Duodenal mucosa (tissue), 2 donors: ENCODE data around the gene MEIG1.
"Not testable (repeated sequence)": the region's sequence is repeated elsewhere in the genome, so short reads cannot be mapped to it uniquely, and the experiment has no call there.

Source experiments
- H3K27ac ChIP-seq: one replicate; pipeline ENCODE4 v1.7.0; 2013; ENCODE audit warnings: low read depth, low read length
- H3K27me3 ChIP-seq, 2 donors: one replicate each; pipeline ENCODE4 v1.7.0; 2013; ENCODE audit warnings: low read length in 2 of 2, control low read depth in 1 of 2; ENCODE audit not compliant: insufficient read depth in 2 of 2, control insufficient read depth in 1 of 2
- H3K36me3 ChIP-seq, 2 donors: one replicate each; pipeline ENCODE4 v1.7.0; 2013; ENCODE audit warnings: low read length in 2 of 2, control low read depth in 1 of 2; ENCODE audit not compliant: insufficient read depth in 2 of 2, control insufficient read depth in 1 of 2
- H3K4me1 ChIP-seq, 2 donors: one replicate each; pipeline ENCODE4 v1.7.0; 2013; ENCODE audit warnings: low read length in 2 of 2, control low read depth in 1 of 2; ENCODE audit not compliant: insufficient read depth in 2 of 2, control insufficient read depth in 1 of 2
- H3K4me3 ChIP-seq, 2 donors: one replicate each; pipeline ENCODE4 v1.7.0; 2013; ENCODE audit warnings: low read length in 2 of 2, low read depth in 1 of 2
- H3K9ac ChIP-seq, 2 donors: one replicate each; pipeline ENCODE4 v1.7.0; 2013; ENCODE audit warnings: low read length in 2 of 2, low read depth in 1 of 2
- H3K9me3 ChIP-seq, 2 donors: one replicate each; pipeline ENCODE4 v1.7.0; 2013; ENCODE audit warnings: low read length in 2 of 2, control low read depth in 1 of 2; ENCODE audit not compliant: control insufficient read depth in 1 of 2

Gene MEIG1

GRCh38 chr10:14954001-14954770 lies 5.0 kb upstream of the MEIG1 start, which contains the start of gene DCLRE1C:
TSS of gene DCLRE1C (minus strand) at chr10:14954096. CDS start at chr10:14954010, 86 bp downstream.
- Histone ChIP-seq H3K27ac (peak within 1 kb of the TSS; percentile 79), H3K4me1 (peaks cover 12 to 20% of the 10 kb centered on the region in 2 donors), H3K27me3 (no peaks in the 10 kb centered on the region), H3K4me3 (peak within 1 kb of the TSS; percentile 73 to 82), H3K9me3 (no peaks in the 10 kb centered on the region), H3K9ac (peak within 1 kb of the TSS; percentile 61 to 74), H3K36me3 (peaks cover under 1 to 5% of the 10 kb centered on the region in 2 donors)

GRCh38 chr10:14954934-14955333 lies 4.3 kb upstream of the MEIG1 start:
- H3K36me3 ChIP-seq: peaks cover 0 to 5% of the 10 kb centered on the region in 2 donors
- H3K9me3 ChIP-seq: no peaks in the 10 kb centered on the region
- no peak overlapping the region for H3K27ac ChIP-seq
- H3K9ac ChIP-seq: peak overlapping the region in 1 of 2 donors; percentile 74
- H3K4me1 ChIP-seq: peaks cover 12 to 20% of the 10 kb centered on the region in 2 donors
- H3K4me3 ChIP-seq: peak overlapping the region; percentile 73 to 82
- H3K27me3 ChIP-seq: no peaks in the 10 kb centered on the region

- H3K27me3 ChIP-seq: no peaks in the 10 kb centered on the region
- H3K9ac ChIP-seq: peak overlapping the region; percentile 71 to 87
- no peaks in the 10 kb centered on the region for H3K36me3 ChIP-seq
- no peaks in the 10 kb centered on the region for H3K9me3 ChIP-seq
- H3K4me3 ChIP-seq: peak overlapping the region; percentile 86 to 87
- peak overlapping the region; percentile 84 for H3K27ac ChIP-seq
- peaks cover 0 to 6% of the 10 kb centered on the region in 2 donors for H3K4me1 ChIP-seq
Measured at GRCh38 chr10:14958872-14959220, 342 bp upstream of the MEIG1 start.

- Histone ChIP-seq H3K4me1 (no peaks in the 10 kb centered on the region), H3K36me3 (no peaks in the 10 kb centered on the region), H3K4me3 (no peak overlapping the region), H3K27me3 (no peaks in the 10 kb centered on the region), H3K9me3 (no peaks in the 10 kb centered on the region), H3K27ac (no peak overlapping the region), H3K9ac (no peak overlapping the region)
Measured at GRCh38 chr10:14967897-14968296, 8.7 kb downstream of the MEIG1 start.

GRCh38 chr10:14971867-14972448 lies 12.8 kb downstream of the MEIG1 start:
- H3K27me3 ChIP-seq: no peaks in the 10 kb centered on the region
- H3K36me3 ChIP-seq: no peaks in the 10 kb centered on the region
- no peak overlapping the region for H3K4me3 ChIP-seq
- H3K4me1 ChIP-seq: no peaks in the 10 kb centered on the region
- H3K27ac ChIP-seq: no peak overlapping the region
- H3K9me3 ChIP-seq: no peaks in the 10 kb centered on the region
- H3K9ac ChIP-seq: no peak overlapping the region

GRCh38 chr10:14974153-14974998 lies 15.2 kb downstream of the MEIG1 start:
- H3K27me3 ChIP-seq, H3K4me1 ChIP-seq, H3K27ac ChIP-seq, H3K9me3 ChIP-seq, H3K9ac ChIP-seq, H3K4me3 ChIP-seq, H3K36me3 ChIP-seq: not testable (repeated sequence)

- H3K4me1 ChIP-seq: no peaks in the 10 kb centered on the region
Measured at GRCh38 chr10:14975672-14976273, 16.6 kb downstream of the MEIG1 start.

GRCh38 chr10:14982744-14983143 lies 23.6 kb downstream of the MEIG1 start:
- H3K27ac ChIP-seq: no peak overlapping the region
- no peaks in the 10 kb centered on the region for H3K36me3 ChIP-seq
- H3K9ac ChIP-seq: no peak overlapping the region
- H3K27me3 ChIP-seq: no peaks in the 10 kb centered on the region
- H3K4me1 ChIP-seq: no peaks in the 10 kb centered on the region
- no peak overlapping the region for H3K4me3 ChIP-seq
- H3K9me3 ChIP-seq: no peaks in the 10 kb centered on the region

More at GRCh38 chr10:14975672-14976273, 16.6 kb downstream of the MEIG1 start:
- Histone ChIP-seq H3K9ac (no peak overlapping the region), H3K36me3 (no peaks in the 10 kb centered on the region), H3K4me3 (no peak overlapping the region), H3K27ac (no peak overlapping the region), H3K9me3 (no peaks in the 10 kb centered on the region), H3K27me3 (no peaks in the 10 kb centered on the region)

GRCh38 chr10:14989552-14989951 lies 30.4 kb downstream of the MEIG1 start:
- H3K27ac ChIP-seq, H3K36me3 ChIP-seq, H3K4me1 ChIP-seq, H3K27me3 ChIP-seq, H3K9me3 ChIP-seq, H3K4me3 ChIP-seq, H3K9ac ChIP-seq: not testable (repeated sequence)
